HepG2 (cell line): ENCODE measurements around the gene NOP56. TPM values are rescaled to one million over a fixed set of nuclear protein-coding genes. Genes with fewer than 3 reads are reported as not detected.

Experiments
- ATAC-seq: fragments of 200-7000 bp; cut with Tn5 transposase; 3 replicates; pipeline ENCODE4 v1.9.1; 2020; ENCODE audit warnings: mild to moderate bottlenecking, moderate library complexity
- BruUV-seq: library from RNA; stranded (reverse); fragments of 400-500 nt; replicated peaks from 2 replicates; lab custom pipeline; 2021; lab: Mats Ljungman, UMichigan
- CTCF ChIA-PET: fragments of 300-600 bp; formaldehyde crosslinking; extraction: SDS; loops from one replicate; lab custom pipeline; 2021; ENCODE audit warnings: low total read pairs, inconsistent platforms, low intra/inter-chr PET ratio; lab: Yijun Ruan, JAX
- POLR2A ChIA-PET: fragments of 350-600 bp; sonication (Branson Sonifier 250); formaldehyde crosslinking; loops from one replicate; lab custom pipeline; 2020; ENCODE audit warnings: antibody characterized with exemption, inconsistent platforms; lab: Yijun Ruan, JAX
- DNase-seq: peaks from one replicate; pipeline ENCODE4 v3.0.0-alpha.2; 2015; ENCODE audit warnings: low spot score
- FAIRE-seq: peaks from 3 replicates; lab custom pipeline; 2011; peaks lifted over from hg19 to GRCh38; lab: Jason Lieb, UNC
- H2AFZ ChIP-seq: one replicate; pipeline ENCODE4 v1.6.1; 2011; ENCODE audit warnings: low read length, inconsistent platforms
- H3K27ac ChIP-seq: fragments of 300-600 bp; 3 replicates; pipeline ENCODE4 v1.8.0; 2011; ENCODE audit warnings: mixed run types, mild to moderate bottlenecking, mixed read lengths, low read length, inconsistent platforms; ENCODE audit not compliant: insufficient read depth; ENCODE audit errors: extremely low read length
- H3K27me3 ChIP-seq, 2 experiments: fragments of 200-600 bp in 1 of 2; 2 replicates in 1 of 2; 3 replicates in 1 of 2; pipeline versions ENCODE4 v1.6.0 to v1.8.0; 2011; ENCODE audit warnings: low read length in 2 of 2, mild to moderate bottlenecking in 2 of 2, moderate library complexity in 2 of 2, inconsistent platforms in 1 of 2; ENCODE audit not compliant: insufficient read depth in 2 of 2, control insufficient read depth in 1 of 2
- H3K36me3 ChIP-seq, 2 experiments: fragments of 200-600 bp in 1 of 2; replicated peaks in 1 of 2; 2 replicates in 1 of 2; 3 replicates in 1 of 2; pipeline versions ENCODE4 v1.5.1 to v1.8.0; 2011; ENCODE audit warnings: low read length in 2 of 2, inconsistent platforms in 1 of 2; ENCODE audit not compliant: insufficient read depth in 2 of 2, control insufficient read depth in 1 of 2
- H3K4me1 ChIP-seq: 2 replicates; pipeline ENCODE4 v1.5.1; 2012; ENCODE audit warnings: low read length, inconsistent platforms; ENCODE audit not compliant: insufficient read depth
- H3K4me2 ChIP-seq: 2 replicates; pipeline ENCODE4 v1.6.0; 2011; ENCODE audit warnings: low read depth, low read length, inconsistent platforms
- H3K4me3 ChIP-seq, 3 experiments: fragments of 200-600 bp in 1 of 3; sonication (generic), shearing (Covaris generic) in 1 of 3; replicated peaks in 1 of 3; 2 replicates each; pipeline ENCODE4 v1.5.1; 2011 to 2016; ENCODE audit warnings: low read length in 3 of 3, inconsistent platforms in 2 of 3, low read depth in 2 of 3, mild to moderate bottlenecking in 2 of 3, control low read depth in 1 of 3, mixed read lengths in 1 of 3; ENCODE audit not compliant: insufficient read depth in 1 of 3
- H3K79me2 ChIP-seq: one replicate; pipeline ENCODE4 v1.6.1; 2011; ENCODE audit warnings: low read length, inconsistent platforms; ENCODE audit not compliant: insufficient read depth
- H3K9ac ChIP-seq: 2 replicates; pipeline ENCODE4 v1.6.0; 2011; ENCODE audit warnings: mild to moderate bottlenecking, low read depth, low read length, inconsistent platforms; ENCODE audit not compliant: insufficient read depth
- H3K9me3 ChIP-seq: 2 replicates; pipeline ENCODE4 v1.5.1; 2012; ENCODE audit warnings: mild to moderate bottlenecking, low read length
- H4K20me1 ChIP-seq: 2 replicates; pipeline ENCODE4 v1.6.0; 2011; ENCODE audit warnings: inconsistent platforms, mild to moderate bottlenecking, low read length, moderate library complexity; ENCODE audit not compliant: insufficient read depth
- EZH2 ChIP-seq: conservative IDR thresholded peaks from 2 replicates; pipeline ENCODE4 v1.6.1; 2012; ENCODE audit warnings: mild to moderate bottlenecking, low read depth, low read length, moderate library complexity
- HOXA3 ChIP-seq: sonication (generic); formaldehyde crosslinking; IDR thresholded peaks from 2 replicates; pipeline ENCODE4 v1.5.0; 2020; ENCODE audit warnings: missing genetic modification reagents
- KLF11 ChIP-seq: IDR thresholded peaks from 2 replicates; pipeline ENCODE4 v1.6.1; 2016; ENCODE audit warnings: missing compliant biosample characterization
- NCOA1 ChIP-seq: sonication (generic); formaldehyde crosslinking; IDR thresholded peaks from 2 replicates; pipeline ENCODE4 v1.9.0; 2021; ENCODE audit warnings: missing genetic modification reagents
- NR2F6 ChIP-seq, 2 experiments: IDR thresholded peaks; 2 replicates each; pipeline ENCODE4 v1.6.1; 2016; ENCODE audit warnings: antibody characterized with exemption in 1 of 2, mild to moderate bottlenecking in 1 of 2
- RBM22 ChIP-seq: fragments of 200-400 bp; formaldehyde crosslinking; optimal IDR thresholded peaks from 2 replicates; pipeline ENCODE3; 2017; ENCODE audit warnings: mild to moderate bottlenecking, low read length, moderate library complexity
- RCOR2 ChIP-seq: IDR thresholded peaks from 2 replicates; pipeline ENCODE4 v1.6.1; 2016; ENCODE audit warnings: missing biosample characterization, missing genetic modification reagents
- SNAPC2 ChIP-seq: sonication (generic); formaldehyde crosslinking; IDR thresholded peaks from 2 replicates; pipeline ENCODE4 v1.8.1; 2022; ENCODE audit warnings: mild to moderate bottlenecking, missing genetic modification reagents
- TAF1 ChIP-seq: sonication (generic); formaldehyde crosslinking; IDR thresholded peaks from 2 replicates; pipeline ENCODE4 v1.4.0; 2020; ENCODE audit warnings: missing genetic modification reagents
- ZNF326 ChIP-seq: sonication (generic); formaldehyde crosslinking; IDR thresholded peaks from 2 replicates; pipeline ENCODE4 v1.4.0; 2020; ENCODE audit warnings: missing genetic modification reagents, borderline replicate concordance
- ZNF883 ChIP-seq: sonication (generic); formaldehyde crosslinking; IDR thresholded peaks from 2 replicates; pipeline ENCODE4 v1.5.1; 2020; ENCODE audit warnings: mild to moderate bottlenecking, missing genetic modification reagents; ENCODE audit errors: not compliant biosample characterization
- WGBS: methylation state at CpG from one replicate; pipeline ENCODE4 v1.1.6; 2017; ENCODE audit warnings: low lambda C conversion rate; 5-methylcytosine and 5-hydroxymethylcytosine counted together
- in situ Hi-C: cut with HindIII; loops from 2 replicates; pipeline ENCODE4 v1.10.0; 2017; ENCODE audit warnings: low pct_unique_long_range_greater_than_20kb; ENCODE audit not compliant: extremely low pct_ligation_motif_present
- intact Hi-C: fragments of 100-400 bp; cut with micrococcal nuclease; formaldehyde crosslinking; loops from one replicate; pipeline ENCODE4 v1.10.0; 2022; ENCODE audit not compliant: unreplicated experiment
- polyA plus RNA-seq, 8 experiments: library from polyadenylated mRNA; depleted of rRNA in 3 of 8; stranded (reverse) in 7 of 8; unstranded in 1 of 8; fragments of >200 nt; fragmentation: Illumina TruSeq in 4 of 8; extraction: Trizol in 4 of 8; gene quantifications; 2 replicates each; pipeline versions ENCODE4 v1.2.1 to v1.2.3, GENCODE V29; 2011 to 2016; ENCODE audit warnings: low read depth in 4 of 8, missing spikeins in 1 of 8, mixed read lengths in 1 of 8; ENCODE audit not compliant: insufficient read depth in 1 of 8
- total RNA-seq, 5 experiments: library from RNA; depleted of rRNA; stranded (reverse); fragments of >200 nt; fragmentation: Illumina TruSeq; extraction: Trizol; gene quantifications; 2 replicates each; pipeline ENCODE4 v1.2.3, GENCODE V29; 2016; ENCODE audit warnings: low read depth in 1 of 5
- TF ChIP-seq, protein P1 (sequence below): sonication (generic); formaldehyde crosslinking; IDR thresholded peaks from 2 replicates; pipeline ENCODE4 v1.4.0; 2020; ENCODE audit warnings: missing genetic modification reagents, borderline replicate concordance
- TF ChIP-seq, protein P2 (sequence below): sonication (generic); formaldehyde crosslinking; IDR thresholded peaks from 2 replicates; pipeline ENCODE4 v1.5.1; 2020; ENCODE audit warnings: missing genetic modification reagents, mild to moderate bottlenecking, borderline replicate concordance
- TF ChIP-seq, protein P3 (sequence below): sonication (generic); formaldehyde crosslinking; IDR thresholded peaks from 2 replicates; pipeline ENCODE4 v1.4.0; 2020; ENCODE audit warnings: missing genetic modification reagents, borderline replicate concordance
- TF ChIP-seq, protein P4 (sequence below): sonication (generic); formaldehyde crosslinking; IDR thresholded peaks from 2 replicates; pipeline ENCODE4 v1.8.0; 2022; ENCODE audit warnings: missing genetic modification reagents, mild to moderate bottlenecking, inconsistent platforms, borderline replicate concordance
- TF ChIP-seq, protein P5 (sequence below): sonication (generic); formaldehyde crosslinking; IDR thresholded peaks from 2 replicates; pipeline ENCODE4 v1.5.0; 2020; ENCODE audit warnings: mild to moderate bottlenecking, missing genetic modification reagents, borderline replicate concordance

The NOP56 gene
- total and polyA plus RNA-seq, 2 of the 13 experiments (the other 11 are each of a cell fraction or from before 2014, with no cell fraction given) = 369 to 1,116 TPM

DNA sequence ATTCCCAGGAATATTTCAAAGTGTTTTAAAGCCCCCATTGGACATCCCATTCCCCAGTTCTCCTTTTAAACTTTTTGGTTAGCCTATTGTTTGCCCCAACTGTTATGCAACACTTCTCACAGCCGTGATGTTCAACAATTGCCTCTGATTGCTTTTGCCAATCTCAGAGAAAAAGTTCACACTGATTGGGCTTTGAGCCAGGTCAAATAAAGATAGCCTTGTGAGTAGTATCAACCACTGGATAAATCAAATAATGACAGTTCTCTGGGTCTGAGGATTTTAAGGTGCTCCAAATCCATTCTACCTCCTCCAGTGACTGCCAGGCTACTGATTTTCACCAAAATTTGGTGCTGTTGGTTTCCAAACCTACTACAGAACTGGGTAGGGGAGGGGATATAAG lies 19.1 kb upstream of the NOP56 start:
- H3K4me1 ChIP-seq = no peaks in the 10 kb centered on the region
- no peak overlapping the region for H3K9ac ChIP-seq
- H3K4me3 ChIP-seq = no peak overlapping the region
- no peak for ATAC-seq
- ChIA-PET CTCF (no interaction called here), POLR2A (interaction anchor here (1.1 kb wide), 1 partner anchor 20 kb away, joined by 3 read pairs; no protein-coding TSS in a partner anchor)
- no peaks in the 10 kb centered on the region for H4K20me1 ChIP-seq
- no peaks in the 10 kb centered on the region for H3K9me3 ChIP-seq
- no peak overlapping the region for H3K27ac ChIP-seq
- H3K27me3 ChIP-seq = peaks cover 0 to 4% of the 10 kb centered on the region in 2 experiments; a peak in 1 of 5 replicates
- no TSS peak for BruUV-seq
- DNase-seq = no peak
- no peak overlapping the region for H2AFZ ChIP-seq
- H3K4me2 ChIP-seq = no peak overlapping the region
- H3K79me2 ChIP-seq = no peaks in the 10 kb centered on the region
- in situ Hi-C loops = no loop called here
- 0% methylated on average over 1 of the region's 1 CpG for WGBS
- H3K36me3 ChIP-seq = no peaks in the 10 kb centered on the region
- no peak for FAIRE-seq
- intact Hi-C loops = no loop called here
- no peak for TF ChIP-seq EZH2
- TF ChIP-seq KLF11 (CRISPR knock-in tag) = no peak
- TF ChIP-seq SNAPC2 (CRISPR knock-in tag) = no peak
- no peak for TF ChIP-seq RBM22
- no peak for TF ChIP-seq HOXA3
- no peak for TF ChIP-seq NCOA1 (CRISPR knock-in tag)
- no peak for TF ChIP-seq NR2F6 (IDR thresholded peaks at IDR 0.05)
- TF ChIP-seq NR2F6 (CRISPR knock-in tag; IDR thresholded peaks at IDR 0.05) = no peak
- TF ChIP-seq ZNF326 (CRISPR knock-in tag) = no peak
- TF ChIP-seq, protein P1, sequence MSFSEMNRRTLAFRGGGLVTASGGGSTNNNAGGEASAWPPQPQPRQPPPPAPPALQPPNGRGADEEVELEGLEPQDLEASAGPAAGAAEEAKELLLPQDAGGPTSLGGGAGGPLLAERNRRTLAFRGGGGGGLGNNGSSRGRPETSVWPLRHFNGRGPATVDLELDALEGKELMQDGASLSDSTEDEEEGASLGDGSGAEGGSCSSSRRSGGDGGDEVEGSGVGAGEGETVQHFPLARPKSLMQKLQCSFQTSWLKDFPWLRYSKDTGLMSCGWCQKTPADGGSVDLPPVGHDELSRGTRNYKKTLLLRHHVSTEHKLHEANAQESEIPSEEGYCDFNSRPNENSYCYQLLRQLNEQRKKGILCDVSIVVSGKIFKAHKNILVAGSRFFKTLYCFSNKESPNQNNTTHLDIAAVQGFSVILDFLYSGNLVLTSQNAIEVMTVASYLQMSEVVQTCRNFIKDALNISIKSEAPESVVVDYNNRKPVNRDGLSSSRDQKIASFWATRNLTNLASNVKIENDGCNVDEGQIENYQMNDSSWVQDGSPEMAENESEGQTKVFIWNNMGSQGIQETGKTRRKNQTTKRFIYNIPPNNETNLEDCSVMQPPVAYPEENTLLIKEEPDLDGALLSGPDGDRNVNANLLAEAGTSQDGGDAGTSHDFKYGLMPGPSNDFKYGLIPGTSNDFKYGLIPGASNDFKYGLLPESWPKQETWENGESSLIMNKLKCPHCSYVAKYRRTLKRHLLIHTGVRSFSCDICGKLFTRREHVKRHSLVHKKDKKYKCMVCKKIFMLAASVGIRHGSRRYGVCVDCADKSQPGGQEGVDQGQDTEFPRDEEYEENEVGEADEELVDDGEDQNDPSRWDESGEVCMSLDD (CRISPR knock-in tag) = no peak
- no peak for TF ChIP-seq TAF1 (CRISPR knock-in tag)
- TF ChIP-seq, protein P2, sequence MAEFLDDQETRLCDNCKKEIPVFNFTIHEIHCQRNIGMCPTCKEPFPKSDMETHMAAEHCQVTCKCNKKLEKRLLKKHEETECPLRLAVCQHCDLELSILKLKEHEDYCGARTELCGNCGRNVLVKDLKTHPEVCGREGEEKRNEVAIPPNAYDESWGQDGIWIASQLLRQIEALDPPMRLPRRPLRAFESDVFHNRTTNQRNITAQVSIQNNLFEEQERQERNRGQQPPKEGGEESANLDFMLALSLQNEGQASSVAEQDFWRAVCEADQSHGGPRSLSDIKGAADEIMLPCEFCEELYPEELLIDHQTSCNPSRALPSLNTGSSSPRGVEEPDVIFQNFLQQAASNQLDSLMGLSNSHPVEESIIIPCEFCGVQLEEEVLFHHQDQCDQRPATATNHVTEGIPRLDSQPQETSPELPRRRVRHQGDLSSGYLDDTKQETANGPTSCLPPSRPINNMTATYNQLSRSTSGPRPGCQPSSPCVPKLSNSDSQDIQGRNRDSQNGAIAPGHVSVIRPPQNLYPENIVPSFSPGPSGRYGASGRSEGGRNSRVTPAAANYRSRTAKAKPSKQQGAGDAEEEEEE (CRISPR knock-in tag) = no peak
- TF ChIP-seq, protein P3, sequence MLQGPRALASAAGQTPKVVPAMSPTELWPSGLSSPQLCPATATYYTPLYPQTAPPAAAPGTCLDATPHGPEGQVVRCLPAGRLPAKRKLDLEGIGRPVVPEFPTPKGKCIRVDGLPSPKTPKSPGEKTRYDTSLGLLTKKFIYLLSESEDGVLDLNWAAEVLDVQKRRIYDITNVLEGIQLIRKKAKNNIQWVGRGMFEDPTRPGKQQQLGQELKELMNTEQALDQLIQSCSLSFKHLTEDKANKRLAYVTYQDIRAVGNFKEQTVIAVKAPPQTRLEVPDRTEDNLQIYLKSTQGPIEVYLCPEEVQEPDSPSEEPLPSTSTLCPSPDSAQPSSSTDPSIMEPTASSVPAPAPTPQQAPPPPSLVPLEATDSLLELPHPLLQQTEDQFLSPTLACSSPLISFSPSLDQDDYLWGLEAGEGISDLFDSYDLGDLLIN (CRISPR knock-in tag) = no peak
- TF ChIP-seq, protein P4, sequence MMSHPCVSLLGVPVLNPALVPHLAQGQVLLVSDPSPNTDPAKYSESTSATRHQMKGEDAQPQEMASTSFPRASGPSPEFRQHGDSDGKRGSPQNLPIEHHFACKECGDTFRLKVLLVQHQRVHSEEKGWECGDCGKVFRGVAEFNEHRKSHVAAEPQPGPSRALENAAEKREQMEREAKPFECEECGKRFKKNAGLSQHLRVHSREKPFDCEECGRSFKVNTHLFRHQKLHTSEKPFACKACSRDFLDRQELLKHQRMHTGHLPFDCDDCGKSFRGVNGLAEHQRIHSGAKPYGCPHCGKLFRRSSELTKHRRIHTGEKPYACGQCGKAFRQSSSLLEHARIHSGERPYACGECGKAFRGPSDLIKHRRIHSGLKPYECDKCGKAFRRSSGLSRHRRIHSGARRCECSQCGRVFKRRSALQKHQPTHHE (CRISPR knock-in tag) = no peak
- no peak for TF ChIP-seq ZNF883 (CRISPR knock-in tag)
- no peak for TF ChIP-seq RCOR2 (CRISPR knock-in tag)
- TF ChIP-seq, protein P5, sequence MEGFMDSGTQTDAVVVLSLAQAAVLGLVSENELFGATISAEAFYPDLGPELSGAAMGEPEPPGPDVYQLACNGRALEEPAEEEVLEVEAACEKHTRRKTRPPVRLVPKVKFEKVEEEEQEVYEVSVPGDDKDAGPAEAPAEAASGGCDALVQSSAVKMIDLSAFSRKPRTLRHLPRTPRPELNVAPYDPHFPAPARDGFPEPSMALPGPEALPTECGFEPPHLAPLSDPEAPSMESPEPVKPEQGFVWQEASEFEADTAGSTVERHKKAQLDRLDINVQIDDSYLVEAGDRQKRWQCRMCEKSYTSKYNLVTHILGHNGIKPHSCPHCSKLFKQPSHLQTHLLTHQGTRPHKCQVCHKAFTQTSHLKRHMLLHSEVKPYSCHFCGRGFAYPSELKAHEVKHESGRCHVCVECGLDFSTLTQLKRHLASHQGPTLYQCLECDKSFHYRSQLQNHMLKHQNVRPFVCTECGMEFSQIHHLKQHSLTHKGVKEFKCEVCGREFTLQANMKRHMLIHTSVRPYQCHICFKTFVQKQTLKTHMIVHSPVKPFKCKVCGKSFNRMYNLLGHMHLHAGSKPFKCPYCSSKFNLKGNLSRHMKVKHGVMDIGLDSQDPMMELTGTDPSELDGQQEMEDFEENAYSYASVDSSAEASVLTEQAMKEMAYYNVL (CRISPR knock-in tag) = no peak
